ENCODE data around the gene SLC38A2.
"Not testable (repeated sequence)": the region's sequence is repeated elsewhere in the genome, so short reads cannot be mapped to it uniquely, and the experiment has no call there.

SLC38A2 gene

GRCh38 chr12:46404225-46404631 is 31.7 kb upstream of the SLC38A2 start:
- no peak for DNase-seq (ENCODE audit: extremely low read depth, low read depth)
- no peak overlapping the region for H3K4me3 ChIP-seq (replicated peaks; ENCODE audit: low read depth, low read length)
- no peak for TF ChIP-seq CTCF (IDR thresholded peaks at IDR 0.05; ENCODE audit: low read depth, low read length, missing control alignments)

- DNase-seq (ENCODE audit: extremely low read depth, low read depth): no peak
- no peak overlapping the region for H3K4me3 ChIP-seq (replicated peaks; ENCODE audit: low read depth, low read length)
- TF ChIP-seq CTCF (IDR thresholded peaks at IDR 0.05; ENCODE audit: low read depth, low read length, missing control alignments): no peak
These were observed 31.1 kb upstream of the SLC38A2 start for GRCh38 chr12:46403719-46404070.

GRCh38 chr12:46402941-46403718 is 30.6 kb upstream of the SLC38A2 start:
- no peak overlapping the region for H3K4me3 ChIP-seq (replicated peaks; ENCODE audit: low read depth, low read length)
- TF ChIP-seq CTCF (IDR thresholded peaks at IDR 0.05; ENCODE audit: low read depth, low read length, missing control alignments): no peak
- no peak for DNase-seq (ENCODE audit: extremely low read depth, low read depth)

GRCh38 chr12:46402451-46402850 is 29.9 kb upstream of the SLC38A2 start:
- no peak for DNase-seq (ENCODE audit: extremely low read depth, low read depth)

GRCh38 chr12:46401662-46402061 is 29.1 kb upstream of the SLC38A2 start:
- no peak for DNase-seq (ENCODE audit: extremely low read depth, low read depth)
- no peak overlapping the region for H3K4me3 ChIP-seq (replicated peaks; ENCODE audit: low read depth, low read length)
- no peak for TF ChIP-seq CTCF (IDR thresholded peaks at IDR 0.05; ENCODE audit: low read depth, low read length, missing control alignments)

More at GRCh38 chr12:46402451-46402850, 29.9 kb upstream of the SLC38A2 start:
- TF ChIP-seq CTCF (IDR thresholded peaks at IDR 0.05; ENCODE audit: low read depth, low read length, missing control alignments): no peak
- H3K4me3 ChIP-seq (replicated peaks; ENCODE audit: low read depth, low read length): no peak overlapping the region

GRCh38 chr12:46400406-46400805 is 27.8 kb upstream of the SLC38A2 start:
- no peak for DNase-seq (ENCODE audit: extremely low read depth, low read depth)
- no peak overlapping the region for H3K4me3 ChIP-seq (replicated peaks; ENCODE audit: low read depth, low read length)
- no peak for TF ChIP-seq CTCF (IDR thresholded peaks at IDR 0.05; ENCODE audit: low read depth, low read length, missing control alignments)

GRCh38 chr12:46399461-46400248 is 27.1 kb upstream of the SLC38A2 start:
- H3K4me3 ChIP-seq (replicated peaks; ENCODE audit: low read depth, low read length); DNase-seq (ENCODE audit: extremely low read depth, low read depth): not testable (repeated sequence)

All from HFF-Myc (cell line).